ENCODE data around the gene SCUBE2. TPM values are rescaled to one million over a fixed set of nuclear protein-coding genes. Genes with fewer than 3 reads are reported as not detected.
"Not testable (repeated sequence)": the region's sequence is repeated elsewhere in the genome, so short reads cannot be mapped to it uniquely, and the experiment has no call there.

Gene SCUBE2
- total RNA-seq, 1 donor from 2014 or later = 1.9 TPM

- ATAC-seq (ENCODE audit: poor library complexity) (no peak), DNase-seq (no peak)
- intact Hi-C loops (cut with DNase I) = no loop called here
Observed at GRCh38 chr11:9112075-9112474, 20.7 kb upstream of the SCUBE2 start.

DNA sequence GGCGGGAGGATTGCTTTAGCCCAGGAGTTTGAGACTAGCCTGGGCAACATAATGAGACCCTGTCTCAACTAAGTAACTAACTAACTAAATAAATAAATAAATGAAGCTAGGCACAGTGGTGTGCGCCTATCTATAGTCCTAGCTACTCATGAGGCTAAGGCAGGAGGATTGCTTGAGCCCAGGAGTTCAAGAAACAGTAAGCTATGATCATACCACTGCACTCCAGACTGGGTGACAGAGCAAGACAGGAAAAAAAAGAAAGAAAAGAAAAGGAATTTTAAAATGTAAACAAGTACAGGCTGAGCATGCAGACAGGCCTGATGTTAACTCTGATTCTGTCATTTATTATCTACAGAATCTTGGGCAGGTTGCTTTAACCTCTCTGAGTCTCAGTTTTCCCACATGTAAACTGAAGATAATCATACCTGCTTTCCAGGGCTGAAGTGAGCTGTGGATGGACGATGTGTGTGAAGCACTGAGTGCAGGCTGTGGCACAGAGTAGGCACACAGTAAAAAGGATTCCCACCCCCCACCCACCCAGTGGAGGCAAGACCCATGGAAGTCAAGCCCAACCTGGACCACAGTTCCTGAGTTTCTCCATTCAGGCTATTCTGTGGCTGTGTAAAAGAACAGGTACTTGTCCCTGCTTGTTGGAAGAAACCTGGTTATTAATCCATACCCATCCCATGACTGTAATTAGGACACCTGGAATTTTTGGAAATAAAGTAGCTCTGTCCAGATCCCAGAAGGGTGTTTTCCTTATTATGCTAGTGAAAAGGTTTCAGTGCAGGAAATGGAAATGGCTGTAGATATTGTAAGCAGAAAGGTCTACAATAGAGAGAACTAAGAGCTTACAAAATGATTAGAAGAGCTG, 18.7 kb upstream of the SCUBE2 start:
- ATAC-seq (ENCODE audit: poor library complexity) = no peak
- intact Hi-C loops (cut with DNase I) = no loop called here
- no peak for DNase-seq

GRCh38 chr11:9104580-9104979, 13.2 kb upstream of the SCUBE2 start:
- no peak for DNase-seq
- no peak for ATAC-seq (ENCODE audit: poor library complexity)
- intact Hi-C loops (cut with DNase I) = no loop called here

- no peak for ATAC-seq (ENCODE audit: poor library complexity)
- intact Hi-C loops (cut with DNase I) = no loop called here
Observed at GRCh38 chr11:9103542-9104276, 12.3 kb upstream of the SCUBE2 start.

DNA sequence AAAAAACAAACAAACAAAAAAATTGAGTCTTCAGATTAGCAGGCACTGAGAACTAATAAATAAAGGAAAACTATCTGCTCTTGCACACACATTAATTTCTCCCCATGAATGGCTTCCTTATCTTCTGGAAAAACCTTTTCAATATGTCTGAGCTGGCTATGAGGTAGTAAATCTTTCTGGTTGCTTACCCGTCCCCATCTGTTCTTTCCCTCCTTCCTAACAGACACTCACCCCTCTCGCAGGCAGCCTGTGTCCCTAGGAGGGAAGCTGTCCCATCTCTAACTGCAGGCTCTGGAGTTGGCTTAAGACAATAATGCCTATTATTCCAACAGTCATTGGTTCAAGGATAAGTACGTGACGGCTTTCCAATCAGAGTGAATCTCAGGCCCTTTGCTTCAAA, 8.2 kb upstream of the SCUBE2 start:
- intact Hi-C loops (cut with DNase I) = no loop called here
- no peak for DNase-seq
- no peak for ATAC-seq (ENCODE audit: poor library complexity)

More at GRCh38 chr11:9103542-9104276, 12.3 kb upstream of the SCUBE2 start:
- DNase-seq = no peak

GRCh38 chr11:9098455-9098854, 7.1 kb upstream of the SCUBE2 start:
- intact Hi-C loops (cut with DNase I); ATAC-seq (ENCODE audit: poor library complexity); DNase-seq: not testable (repeated sequence)

- intact Hi-C loops (cut with DNase I); ATAC-seq (ENCODE audit: poor library complexity); DNase-seq: not testable (repeated sequence)
Observed at GRCh38 chr11:9097186-9097943, 6.0 kb upstream of the SCUBE2 start.

DNA sequence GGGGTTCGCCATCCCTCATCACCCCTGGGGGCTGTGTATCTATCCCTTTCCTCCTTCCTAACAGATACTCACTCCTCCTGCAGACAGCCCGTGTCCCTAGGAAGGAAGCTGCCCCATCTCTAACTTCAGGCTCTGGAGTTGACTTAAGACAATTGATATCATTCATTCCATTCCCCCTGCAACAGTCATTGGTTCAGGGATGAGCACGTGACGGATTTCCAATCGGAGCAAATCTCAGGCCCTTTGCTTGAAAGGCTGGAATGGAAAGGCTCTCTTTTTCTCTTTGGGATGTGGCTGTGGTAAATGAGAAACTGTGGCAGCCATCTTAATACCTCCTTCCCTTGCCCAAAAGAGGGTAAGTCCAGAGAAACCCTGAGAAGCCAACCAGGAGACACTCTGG, 5.0 kb upstream of the SCUBE2 start:
- no peak for ATAC-seq (ENCODE audit: poor library complexity)
- intact Hi-C loops (cut with DNase I) = no loop called here
- no peak for DNase-seq

DNA sequence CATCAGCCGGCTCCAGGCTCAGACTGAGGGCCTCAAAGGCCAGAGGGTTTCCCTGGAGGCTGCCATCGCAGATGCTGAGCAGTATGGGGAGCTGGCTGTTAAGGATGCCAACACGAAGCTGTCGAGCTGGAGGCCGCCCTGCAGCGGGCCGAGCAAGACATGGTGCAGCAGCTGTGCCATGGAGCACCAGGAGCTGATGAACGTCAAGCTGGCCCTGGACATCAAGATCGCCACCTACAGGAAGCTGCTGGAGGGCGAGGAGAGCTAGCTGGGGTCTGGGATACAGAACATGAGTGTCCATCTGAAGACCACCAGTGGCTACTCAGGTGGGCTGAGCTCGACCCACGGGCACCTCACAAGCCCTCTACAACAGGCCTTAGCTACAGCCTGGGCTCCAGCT, 4.0 kb upstream of the SCUBE2 start:
- no peak for ATAC-seq (ENCODE audit: poor library complexity)
- DNase-seq = no peak
- intact Hi-C loops (cut with DNase I) = no loop called here

DNA sequence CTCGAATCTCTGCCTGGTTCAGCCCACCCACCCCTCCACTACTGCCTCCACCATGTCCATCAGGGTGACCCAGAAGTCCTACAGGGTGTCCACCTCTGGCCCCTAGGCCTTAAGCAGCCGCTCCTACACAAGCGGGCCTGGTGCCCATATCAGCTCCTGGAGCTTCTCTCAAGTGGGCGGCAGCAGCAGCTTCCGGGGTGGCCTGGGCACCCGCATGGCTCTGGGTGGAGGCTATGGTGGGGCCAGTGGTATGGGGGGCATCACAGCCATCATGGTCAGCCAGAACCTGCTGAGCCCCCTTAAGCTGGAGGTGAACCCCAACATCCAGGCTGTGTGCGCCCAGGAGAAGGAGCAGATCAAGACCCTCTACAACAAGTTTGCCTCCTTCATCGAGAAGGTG, 3.0 kb upstream of the SCUBE2 start:
- ATAC-seq (ENCODE audit: poor library complexity) (no peak), DNase-seq (no peak)
- intact Hi-C loops (cut with DNase I) = no loop called here

GRCh38 chr11:9092853-9093778, 1.7 kb upstream of the SCUBE2 start:
- no peak for DNase-seq
- ATAC-seq (ENCODE audit: poor library complexity) = no peak
- intact Hi-C loops (cut with DNase I) = no loop called here

DNA sequence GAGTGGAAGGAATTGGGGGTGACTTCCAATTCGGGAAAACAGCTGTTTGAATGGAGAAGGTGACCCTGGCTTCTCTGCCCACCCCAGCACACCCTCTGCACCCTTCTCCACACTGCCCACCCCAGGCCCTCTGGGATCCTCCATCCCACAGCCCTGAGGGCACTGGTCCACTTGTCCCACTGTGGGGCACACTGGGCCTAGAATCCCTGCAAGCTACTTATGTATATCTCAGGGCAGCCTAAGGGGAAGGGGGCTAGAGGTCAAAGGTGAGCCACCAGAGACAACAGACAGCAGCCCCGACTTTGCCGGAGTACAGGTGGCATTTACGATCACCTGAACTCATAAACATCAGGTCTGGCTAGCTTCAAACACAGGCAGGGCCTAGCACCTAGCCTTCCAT, 673 bp upstream of the SCUBE2 start:
- intact Hi-C loops (cut with DNase I) = no loop called here
- ATAC-seq (ENCODE audit: poor library complexity) = no peak
- DNase-seq = no peak

DNA sequence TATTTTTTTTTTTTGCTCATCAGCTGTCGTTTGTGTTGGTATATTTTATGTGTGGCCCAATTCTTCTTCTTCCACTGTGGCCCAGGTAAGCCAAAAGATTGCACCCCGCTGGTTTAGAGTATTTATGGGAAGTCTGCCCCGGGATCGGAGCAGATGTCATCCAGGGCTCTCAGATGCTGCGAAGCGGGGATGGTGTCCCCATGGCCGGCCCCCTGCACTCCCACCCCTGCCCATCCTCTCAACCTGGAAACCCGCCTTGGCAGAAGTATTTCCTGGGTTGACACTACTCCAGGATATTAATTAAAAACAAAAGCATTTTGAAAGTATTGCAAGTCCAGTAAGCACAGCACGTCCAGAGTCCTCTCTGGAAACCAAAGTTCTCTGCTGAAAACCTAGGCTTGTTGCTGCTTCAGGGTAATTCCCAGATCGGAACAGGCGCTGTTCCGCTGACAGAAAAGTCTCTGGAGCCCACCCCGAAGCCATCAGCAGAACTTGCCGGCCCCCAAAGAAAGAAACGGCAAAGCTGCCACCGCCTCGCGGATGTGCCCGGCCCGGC, 833 bp downstream of the SCUBE2 start:
- intact Hi-C loops (cut with DNase I) = no loop called here
- ATAC-seq (ENCODE audit: poor library complexity) (peak; percentile 18), DNase-seq (no peak)

DNA sequence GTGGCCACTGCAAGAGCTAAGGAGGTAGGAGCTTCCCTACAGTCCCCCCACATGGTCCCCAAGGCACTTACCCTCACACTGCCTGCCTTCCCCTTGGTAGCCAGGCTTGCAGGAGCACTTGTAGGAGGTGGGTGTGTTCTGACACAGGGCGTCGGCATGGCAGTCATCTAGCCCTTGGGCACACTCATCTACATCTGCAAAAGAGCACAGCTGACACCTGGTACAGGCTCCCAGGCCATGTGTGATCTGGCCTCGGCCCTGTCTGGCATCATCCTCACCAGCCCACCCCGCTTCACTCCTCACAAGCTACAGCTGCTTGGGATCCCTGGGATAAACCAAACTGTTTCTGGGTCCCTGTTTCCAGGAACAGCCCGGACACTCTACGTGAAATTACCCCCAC, 1.8 kb downstream of the SCUBE2 start:
- no peak for DNase-seq
- ATAC-seq (ENCODE audit: poor library complexity) = no peak
- intact Hi-C loops (cut with DNase I) = no loop called here

GRCh38 chr11:9089061-9089460, 2.3 kb downstream of the SCUBE2 start:
- DNase-seq = no peak
- ATAC-seq (ENCODE audit: poor library complexity) = no peak
- intact Hi-C loops (cut with DNase I) = no loop called here

GRCh38 chr11:9082575-9082974, 8.8 kb downstream of the SCUBE2 start:
- DNase-seq (no peak), ATAC-seq (ENCODE audit: poor library complexity) (no peak)
- intact Hi-C loops (cut with DNase I) = no loop called here

GRCh38 chr11:9081153-9081552, 10.2 kb downstream of the SCUBE2 start:
- DNase-seq (no peak), ATAC-seq (ENCODE audit: poor library complexity) (no peak)
- intact Hi-C loops (cut with DNase I) = no loop called here
